ENCODE data around the gene WBP11. TPM values are rescaled to one million over a fixed set of nuclear protein-coding genes. Genes with fewer than 3 reads are reported as not detected.

Gene WBP11
- total and polyA plus RNA-seq, 2 of the 13 experiments (the other 11 are each of a cell fraction or from before 2014, with no cell fraction given), result 7.6 to 31.0 TPM

DNA sequence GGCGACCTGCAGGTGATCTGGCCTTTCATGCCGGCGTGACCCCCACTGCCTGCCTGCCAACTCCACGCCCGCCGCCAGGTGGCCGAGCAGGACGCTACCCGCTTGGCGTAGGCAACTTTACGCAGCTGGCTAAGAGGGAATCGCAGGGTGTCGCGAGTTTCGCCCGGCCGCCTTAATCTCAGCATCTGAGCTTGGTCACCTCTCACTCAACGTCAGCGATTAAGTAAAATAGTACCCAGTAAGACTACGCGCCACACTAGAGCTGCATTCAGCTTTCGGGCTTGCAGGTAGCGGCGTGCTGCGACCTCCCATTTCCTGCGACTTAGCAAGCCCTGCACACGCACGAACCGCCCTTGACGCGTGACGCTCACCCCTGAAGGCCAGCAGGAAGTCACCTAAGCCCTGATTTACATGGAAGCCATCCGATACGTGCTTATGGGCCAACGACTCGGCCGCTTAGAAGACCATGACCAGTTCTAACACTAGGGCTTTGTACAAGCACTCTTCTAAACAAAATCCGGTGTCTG is 33.2 kb downstream of the WBP11 start (continued):
- TF ChIP-seq ELF4 (CRISPR knock-in tag; IDR thresholded peaks at IDR 0.05; ENCODE audit: borderline replicate concordance), result no peak
- TF ChIP-seq NFE2L2 (IDR thresholded peaks at IDR 0.05; ENCODE audit: low read length), result no peak
- peak; percentile 82 for TF ChIP-seq ZMYM4 (CRISPR knock-in tag; IDR thresholded peaks at IDR 0.05)
- TF ChIP-seq, protein P1, sequence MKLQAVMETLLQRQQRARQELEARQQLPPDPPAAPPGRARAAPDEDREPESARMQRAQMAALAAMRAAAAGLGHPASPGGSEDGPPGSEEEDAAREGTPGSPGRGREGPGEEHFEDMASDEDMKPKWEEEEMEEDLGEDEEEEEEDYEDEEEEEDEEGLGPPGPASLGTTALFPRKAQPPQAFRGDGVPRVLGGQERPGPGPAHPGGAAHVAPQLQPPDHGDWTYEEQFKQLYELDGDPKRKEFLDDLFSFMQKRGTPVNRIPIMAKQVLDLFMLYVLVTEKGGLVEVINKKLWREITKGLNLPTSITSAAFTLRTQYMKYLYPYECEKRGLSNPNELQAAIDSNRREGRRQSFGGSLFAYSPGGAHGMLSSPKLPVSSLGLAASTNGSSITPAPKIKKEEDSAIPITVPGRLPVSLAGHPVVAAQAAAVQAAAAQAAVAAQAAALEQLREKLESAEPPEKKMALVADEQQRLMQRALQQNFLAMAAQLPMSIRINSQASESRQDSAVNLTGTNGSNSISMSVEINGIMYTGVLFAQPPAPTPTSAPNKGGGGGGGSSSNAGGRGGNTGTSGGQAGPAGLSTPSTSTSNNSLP (IDR thresholded peaks at IDR 0.05; ENCODE audit: low read depth, low read length), result 0 out of 2 replicates have a peak, but pooled peaks have one; percentile 26
- TF ChIP-seq RAD51 (IDR thresholded peaks at IDR 0.05; ENCODE audit: borderline replicate concordance), result no peak
- TF ChIP-seq, protein P2, sequence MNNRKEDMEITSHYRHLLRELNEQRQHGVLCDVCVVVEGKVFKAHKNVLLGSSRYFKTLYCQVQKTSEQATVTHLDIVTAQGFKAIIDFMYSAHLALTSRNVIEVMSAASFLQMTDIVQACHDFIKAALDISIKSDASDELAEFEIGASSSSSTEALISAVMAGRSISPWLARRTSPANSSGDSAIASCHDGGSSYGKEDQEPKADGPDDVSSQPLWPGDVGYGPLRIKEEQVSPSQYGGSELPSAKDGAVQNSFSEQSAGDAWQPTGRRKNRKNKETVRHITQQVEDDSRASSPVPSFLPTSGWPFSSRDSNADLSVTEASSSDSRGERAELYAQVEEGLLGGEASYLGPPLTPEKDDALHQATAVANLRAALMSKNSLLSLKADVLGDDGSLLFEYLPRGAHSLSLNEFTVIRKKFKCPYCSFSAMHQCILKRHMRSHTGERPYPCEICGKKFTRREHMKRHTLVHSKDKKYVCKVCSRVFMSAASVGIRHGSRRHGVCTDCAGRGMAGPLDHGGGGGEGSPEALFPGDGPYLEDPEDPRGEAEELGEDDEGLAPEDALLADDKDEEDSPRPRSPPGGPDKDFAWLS (CRISPR knock-in tag; IDR thresholded peaks at IDR 0.05; ENCODE audit: borderline replicate concordance), result no peak
- peak; percentile 68 for TF ChIP-seq HOXA3 (CRISPR knock-in tag; IDR thresholded peaks at IDR 0.05)
- TF ChIP-seq ZNF30 (CRISPR knock-in tag; IDR thresholded peaks at IDR 0.05), result no peak
- TF ChIP-seq NR1H2 (CRISPR knock-in tag; IDR thresholded peaks at IDR 0.05; ENCODE audit: borderline replicate concordance, low read depth), result 0 out of 2 replicates have a peak, but pooled peaks have one; percentile 1
- no peak for TF ChIP-seq SP4 (CRISPR knock-in tag; IDR thresholded peaks at IDR 0.05)
- TF ChIP-seq, protein P3, sequence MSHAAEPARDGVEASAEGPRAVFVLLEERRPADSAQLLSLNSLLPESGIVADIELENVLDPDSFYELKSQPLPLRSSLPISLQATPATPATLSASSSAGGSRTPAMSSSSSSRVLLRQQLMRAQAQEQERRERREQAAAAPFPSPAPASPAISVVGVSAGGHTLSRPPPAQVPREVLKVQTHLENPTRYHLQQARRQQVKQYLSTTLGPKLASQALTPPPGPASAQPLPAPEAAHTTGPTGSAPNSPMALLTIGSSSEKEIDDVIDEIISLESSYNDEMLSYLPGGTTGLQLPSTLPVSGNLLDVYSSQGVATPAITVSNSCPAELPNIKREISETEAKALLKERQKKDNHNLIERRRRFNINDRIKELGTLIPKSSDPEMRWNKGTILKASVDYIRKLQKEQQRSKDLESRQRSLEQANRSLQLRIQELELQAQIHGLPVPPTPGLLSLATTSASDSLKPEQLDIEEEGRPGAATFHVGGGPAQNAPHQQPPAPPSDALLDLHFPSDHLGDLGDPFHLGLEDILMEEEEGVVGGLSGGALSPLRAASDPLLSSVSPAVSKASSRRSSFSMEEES (CRISPR knock-in tag; IDR thresholded peaks at IDR 0.05), result no peak
- TF ChIP-seq, protein P4, sequence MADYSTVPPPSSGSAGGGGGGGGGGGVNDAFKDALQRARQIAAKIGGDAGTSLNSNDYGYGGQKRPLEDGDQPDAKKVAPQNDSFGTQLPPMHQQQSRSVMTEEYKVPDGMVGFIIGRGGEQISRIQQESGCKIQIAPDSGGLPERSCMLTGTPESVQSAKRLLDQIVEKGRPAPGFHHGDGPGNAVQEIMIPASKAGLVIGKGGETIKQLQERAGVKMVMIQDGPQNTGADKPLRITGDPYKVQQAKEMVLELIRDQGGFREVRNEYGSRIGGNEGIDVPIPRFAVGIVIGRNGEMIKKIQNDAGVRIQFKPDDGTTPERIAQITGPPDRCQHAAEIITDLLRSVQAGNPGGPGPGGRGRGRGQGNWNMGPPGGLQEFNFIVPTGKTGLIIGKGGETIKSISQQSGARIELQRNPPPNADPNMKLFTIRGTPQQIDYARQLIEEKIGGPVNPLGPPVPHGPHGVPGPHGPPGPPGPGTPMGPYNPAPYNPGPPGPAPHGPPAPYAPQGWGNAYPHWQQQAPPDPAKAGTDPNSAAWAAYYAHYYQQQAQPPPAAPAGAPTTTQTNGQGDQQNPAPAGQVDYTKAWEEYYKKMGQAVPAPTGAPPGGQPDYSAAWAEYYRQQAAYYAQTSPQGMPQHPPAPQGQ (CRISPR knock-in tag; IDR thresholded peaks at IDR 0.05; ENCODE audit: borderline replicate concordance), result peak; percentile 54; the same call in 1 of the 2 replicates
- peak; percentile 90 for TF ChIP-seq SAP130 (CRISPR knock-in tag; IDR thresholded peaks at IDR 0.05; ENCODE audit: low read depth)
- no peak for TF ChIP-seq ZNF720 (CRISPR knock-in tag; IDR thresholded peaks at IDR 0.05)
- TF ChIP-seq MZF1 (CRISPR knock-in tag; IDR thresholded peaks at IDR 0.05; ENCODE audit: borderline replicate concordance), result no peak
- no peak for TF ChIP-seq ZNF672 (CRISPR knock-in tag; IDR thresholded peaks at IDR 0.05)
- TF ChIP-seq NCOA5 (CRISPR knock-in tag; IDR thresholded peaks at IDR 0.05), result no peak
- TF ChIP-seq RFX1 (IDR thresholded peaks at IDR 0.05), result no peak
- TF ChIP-seq MYNN (CRISPR knock-in tag; IDR thresholded peaks at IDR 0.05; ENCODE audit: low read depth), result no peak
- peak; percentile 51; the same call in 1 of the 2 replicates for TF ChIP-seq SALL1 (CRISPR knock-in tag; IDR thresholded peaks at IDR 0.05)
